Heart left ventricle (tissue), 16 donors: Measurements from ENCODE around the gene FAM3D. TPM values are rescaled to one million over a fixed set of nuclear protein-coding genes. Genes with fewer than 3 reads are reported as not detected.

Experiments
- ATAC-seq, 4 donors: fragments of 200-7000 bp; cut with Tn5 transposase; one replicate each; pipeline ENCODE4 v1.9.1; 2020 to 2022; ENCODE audit warnings: moderate library complexity in 4 of 4, mild to moderate bottlenecking in 3 of 4, moderate number of reproducible peaks in 1 of 4
- DNase-seq, 5 donors: peaks; one replicate each; pipeline ENCODE4 v3.0.0-alpha.2; 2020
- H3K27ac ChIP-seq, 12 donors: fragments of 200-600 bp; sonication (generic) in 4 of 12; one replicate each; pipeline versions ENCODE4 v1.5.0 to v1.8.0; 2016 to 2022; ENCODE audit warnings: mild to moderate bottlenecking in 2 of 12
- H3K27me3 ChIP-seq, 9 donors: fragments of 200-600 bp; sonication (generic) in 2 of 9; one replicate each; pipeline versions ENCODE4 v1.5.1 to v1.8.0; 2016 to 2022; ENCODE audit warnings: mild to moderate bottlenecking in 3 of 9
- H3K36me3 ChIP-seq, 9 donors: fragments of 200-600 bp; sonication (generic) in 2 of 9; one replicate each; pipeline versions ENCODE4 v1.5.0 to v1.8.0; 2018 to 2022; ENCODE audit warnings: mild to moderate bottlenecking in 2 of 9
- H3K4me1 ChIP-seq, 12 donors: fragments of 200-600 bp; sonication (generic) in 4 of 12; one replicate each; pipeline versions ENCODE4 v1.5.0 to v1.8.0; 2016 to 2022; ENCODE audit warnings: mild to moderate bottlenecking in 3 of 12
- H3K4me3 ChIP-seq, 12 donors: fragments of 200-600 bp; sonication (generic) in 4 of 12; one replicate each; pipeline versions ENCODE4 v1.5.0 to v1.8.0; 2017 to 2022; ENCODE audit warnings: mild to moderate bottlenecking in 9 of 12, moderate library complexity in 4 of 12
- H3K9me3 ChIP-seq, 12 donors: fragments of 200-600 bp; sonication (generic) in 4 of 12; one replicate each; pipeline versions ENCODE4 v1.5.0 to v1.8.0; 2016 to 2022; ENCODE audit warnings: mild to moderate bottlenecking in 1 of 12
- POLR2A ChIP-seq, 2 donors: fragments of 450-650 bp; IDR thresholded peaks; one replicate each; pipeline ENCODE4 v1.6.1; 2017; ENCODE audit warnings: antibody characterized with exemption in 2 of 2, mild to moderate bottlenecking in 2 of 2, moderate library complexity in 2 of 2
- WGBS, 4 donors: extraction: QIAGEN DNeasy Blood & Tissue Kit in 2 of 4; methylation state at CpG; one replicate each; pipeline versions ENCODE4 v1.1.5 to v1.1.7; 2013 to 2018; 5-methylcytosine and 5-hydroxymethylcytosine counted together
- intact Hi-C, 10 donors: fragments of 100-400 bp; cut with DNase I; formaldehyde crosslinking; loops; one replicate each; pipeline versions ENCODE4 v1.11.1 to v1.14.2; 2022
- polyA plus RNA-seq, 2 donors: library from polyadenylated mRNA; stranded (reverse); fragments of 200-250 nt; gene quantifications; one replicate each; pipeline ENCODE4 v1.2.3, GENCODE V29; 2013
- total RNA-seq, 9 donors: library from RNA; depleted of rRNA in 2 of 9; stranded (reverse); fragments of >200 nt in 2 of 9; fragmentation: NEBNext Ultra II Directional in 3 of 9; extraction: Animal tissue kit (Norgen Biotek cat#: 25700) in 3 of 9; gene quantifications; one replicate each; pipeline versions ENCODE4 v1.1.0 to v1.2.4, GENCODE V29; 2016 to 2023
- TF ChIP-seq, protein P1 (sequence below), 12 donors: fragments of 200-600 bp; sonication (generic) in 4 of 12; IDR thresholded peaks; one replicate each; pipeline versions ENCODE4 v1.5.0 to v1.8.0; 2018 to 2022; ENCODE audit warnings: antibody characterized with exemption in 12 of 12, mild to moderate bottlenecking in 5 of 12
- donor health status: ischemic (EF 13 %, LVEDD 7.1; RV severe dilation, severe dysfunction).
- donor health status: healthy with polysubstance abuse.
- donor health status: DM: no; HTN: yes; CAD: no.
- donor health status: DM: no; HTN: no; CAD: no.
- donor health status: ischemic (EF 25% LVEDD 6.9; RV normal size, moderate dysfunction).
- donor health status: ischemic (EF 25% LVEDD 5.7; RV mildly dilated, moderate dysfunction).
- donor health status: healthy.
- donor health status: DM: yes; HTN: yes; CAD: no.
- donor health status: ischemic (EF 35%, LVEDD 5.7; RV mildly dilated, moderate dysfunction).
- donor health status: nonischemic (EF 11% LVEDD 7.7; RV severe dilation, severe dysfunction).
- donor health status: DM: yes; HTN: yes; CAD: no.
- donor health status: PGD.
- donor health status: ischemic (EF 29% LVEDD 5.4; RV normal size, mild dysfunction).
- donor health status: nonischemic (EF 23%, LVEDD 6.1; RV moderate dilation, normal function).

FAM3D gene
- total and polyA plus RNA-seq, 11 donors, result 0.06 TPM; not detected in 10

- Histone ChIP-seq H3K27me3 (peaks cover 0 to 5% (median 0%) of the 10 kb centered on the region in 9 donors), H3K4me3 (no peak overlapping the region), H3K9me3 (no peaks in the 10 kb centered on the region), H3K36me3 (no peaks in the 10 kb centered on the region), H3K27ac (no peak overlapping the region), H3K4me1 (no peaks in the 10 kb centered on the region)
- DNase-seq, result no peak
- TF ChIP-seq, protein P1, sequence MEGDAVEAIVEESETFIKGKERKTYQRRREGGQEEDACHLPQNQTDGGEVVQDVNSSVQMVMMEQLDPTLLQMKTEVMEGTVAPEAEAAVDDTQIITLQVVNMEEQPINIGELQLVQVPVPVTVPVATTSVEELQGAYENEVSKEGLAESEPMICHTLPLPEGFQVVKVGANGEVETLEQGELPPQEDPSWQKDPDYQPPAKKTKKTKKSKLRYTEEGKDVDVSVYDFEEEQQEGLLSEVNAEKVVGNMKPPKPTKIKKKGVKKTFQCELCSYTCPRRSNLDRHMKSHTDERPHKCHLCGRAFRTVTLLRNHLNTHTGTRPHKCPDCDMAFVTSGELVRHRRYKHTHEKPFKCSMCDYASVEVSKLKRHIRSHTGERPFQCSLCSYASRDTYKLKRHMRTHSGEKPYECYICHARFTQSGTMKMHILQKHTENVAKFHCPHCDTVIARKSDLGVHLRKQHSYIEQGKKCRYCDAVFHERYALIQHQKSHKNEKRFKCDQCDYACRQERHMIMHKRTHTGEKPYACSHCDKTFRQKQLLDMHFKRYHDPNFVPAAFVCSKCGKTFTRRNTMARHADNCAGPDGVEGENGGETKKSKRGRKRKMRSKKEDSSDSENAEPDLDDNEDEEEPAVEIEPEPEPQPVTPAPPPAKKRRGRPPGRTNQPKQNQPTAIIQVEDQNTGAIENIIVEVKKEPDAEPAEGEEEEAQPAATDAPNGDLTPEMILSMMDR (IDR thresholded peaks at IDR 0.05), result no peak
- no peak for TF ChIP-seq POLR2A (IDR thresholded peaks at IDR 0.05)
- 75 to 91% (median 87%) methylated on average over 2 of the region's 2 CpGs for WGBS, 4 donors
- intact Hi-C loops, result no loop called here
- no peak for ATAC-seq
Observed at GRCh38 chr3:58656631-58657030, 9.9 kb downstream of the FAM3D start.

- no peak overlapping the region for H3K27ac ChIP-seq
- no peak overlapping the region for H3K4me3 ChIP-seq
- no peaks in the 10 kb centered on the region for H3K9me3 ChIP-seq
- no peaks in the 10 kb centered on the region for H3K4me1 ChIP-seq
- TF ChIP-seq POLR2A (IDR thresholded peaks at IDR 0.05), result no peak
- 88 to 94% (median 91%) methylated on average over 6 of the region's 6 CpGs for WGBS, 4 donors
- DNase-seq (no peak), ATAC-seq (no peak)
- H3K36me3 ChIP-seq, result no peaks in the 10 kb centered on the region
- H3K27me3 ChIP-seq, result peaks cover 0 to 5% (median 0%) of the 10 kb centered on the region in 9 donors
- intact Hi-C loops, result no loop called here
Observed at GRCh38 chr3:58654466-58654865, 12.1 kb downstream of the FAM3D start.

- H3K27me3 ChIP-seq, result peaks cover 0 to 5% (median 0%) of the 10 kb centered on the region in 9 donors
- ATAC-seq (no peak), DNase-seq (no peak)
- H3K9me3 ChIP-seq, result no peaks in the 10 kb centered on the region
- 24 to 86% (median 71%) methylated on average over 2 of the region's 2 CpGs for WGBS, 4 donors
- TF ChIP-seq POLR2A (IDR thresholded peaks at IDR 0.05), result no peak
- TF ChIP-seq, protein P1 (IDR thresholded peaks at IDR 0.05), result no peak
- intact Hi-C loops, result no loop called here
- H3K36me3 ChIP-seq, result no peaks in the 10 kb centered on the region
- H3K27ac ChIP-seq, result no peak overlapping the region
- H3K4me3 ChIP-seq, result no peak overlapping the region
- H3K4me1 ChIP-seq, result no peaks in the 10 kb centered on the region
Observed at GRCh38 chr3:58652624-58653023, 13.9 kb downstream of the FAM3D start.

GRCh38 chr3:58651276-58651675 lies 15.3 kb downstream of the FAM3D start:
- Histone ChIP-seq H3K27ac (no peak overlapping the region), H3K4me1 (no peaks in the 10 kb centered on the region), H3K9me3 (no peaks in the 10 kb centered on the region), H3K4me3 (no peak overlapping the region), H3K36me3 (no peaks in the 10 kb centered on the region), H3K27me3 (peaks cover 0 to 5% (median 0%) of the 10 kb centered on the region in 9 donors)
- DNase-seq, result no peak
- peak in 1 of 4 donors; percentile 53 for ATAC-seq
- no peak for TF ChIP-seq POLR2A (IDR thresholded peaks at IDR 0.05)
- TF ChIP-seq, protein P1 (IDR thresholded peaks at IDR 0.05), result no peak
- intact Hi-C loops, result no loop called here
